Fibroblast of skin of right biceps (primary cell): ENCODE data around the gene LRG1.
A peak's percentile ranks its signal among the peaks of the same experiment; 100 is the strongest.

Source experiments
- DNase-seq: peaks from one replicate; pipeline ENCODE4 v3.0.0-alpha.2; 2013

LRG1 gene

GRCh38 chr19:4539693-4540581 lies at the start of gene LRG1:
Gene LRG1, minus strand, starts transcription at chr19:4540036. Its CDS starts 23 bp downstream, at chr19:4540013.
- no peak for DNase-seq

GRCh38 chr19:4588291-4588761 lies 48.5 kb upstream of the LRG1 start:
- DNase-seq = peak; percentile 63

- DNase-seq = no peak
These were observed 47.7 kb upstream of the LRG1 start for GRCh38 chr19:4587527-4587926.

GRCh38 chr19:4586691-4587090 lies 46.9 kb upstream of the LRG1 start:
- DNase-seq = no peak

GRCh38 chr19:4586245-4586644 lies 46.4 kb upstream of the LRG1 start:
- DNase-seq = no peak

- no peak for DNase-seq
These were observed 45.7 kb upstream of the LRG1 start for GRCh38 chr19:4585556-4585955.

- DNase-seq = no peak
These were observed 45.0 kb upstream of the LRG1 start for GRCh38 chr19:4584670-4585460.

GRCh38 chr19:4583961-4584669 lies 44.3 kb upstream of the LRG1 start:
- peak; percentile 44 for DNase-seq

- no peak for DNase-seq
These were observed 43.4 kb upstream of the LRG1 start for GRCh38 chr19:4582980-4583842.

GRCh38 chr19:4581666-4582553 lies 42.1 kb upstream of the LRG1 start:
- peak; percentile 60 for DNase-seq

- no peak for DNase-seq
These were observed 41.3 kb upstream of the LRG1 start for GRCh38 chr19:4580961-4581665.

GRCh38 chr19:4580021-4580901 lies 40.4 kb upstream of the LRG1 start:
- no peak for DNase-seq

- no peak for DNase-seq
These were observed 39.6 kb upstream of the LRG1 start for GRCh38 chr19:4579389-4579788.

GRCh38 chr19:4578552-4579248 lies 38.9 kb upstream of the LRG1 start:
- no peak for DNase-seq

GRCh38 chr19:4577020-4577782 lies 37.4 kb upstream of the LRG1 start:
- DNase-seq = peak; percentile 51

- DNase-seq = peak; percentile 70
These were observed 36.4 kb upstream of the LRG1 start for GRCh38 chr19:4576016-4576933.
